ENCODE measurements around the gene MYADML2.

- TF ChIP-seq POLR2A (IDR thresholded peaks at IDR 0.05; ENCODE audit: low read length): no peak
- TF ChIP-seq GATA1 (IDR thresholded peaks at IDR 0.05; ENCODE audit: low read depth, low read length): no peak
Observed at GRCh38 chr17:81905993-81906392, 41.0 kb downstream of the MYADML2 start.

All from erythroblast (primary cell).